HG02973 (cell line): ENCODE data around the gene DGKB.

ENCODE experiments used
- ATAC-seq: cut with Tn5 transposase; IDR thresholded peaks from one replicate; pipeline ENCODE4 v1.9.1; 2021; ENCODE audit warnings: moderate library complexity; ENCODE audit not compliant: unreplicated experiment

Gene DGKB

GRCh38 chr7:14407246-14408015 lies 495.1 kb downstream of the DGKB start:
- ATAC-seq: no peak

GRCh38 chr7:14403587-14403986 lies 499.0 kb downstream of the DGKB start:
- no peak for ATAC-seq

- ATAC-seq: no peak
These were observed 502.3 kb downstream of the DGKB start for GRCh38 chr7:14400271-14400670.

- ATAC-seq: no peak
These were observed 504.0 kb downstream of the DGKB start for GRCh38 chr7:14398526-14398925.

GRCh38 chr7:14395860-14396259 lies 506.7 kb downstream of the DGKB start:
- no peak for ATAC-seq

GRCh38 chr7:14394786-14395185 lies 507.8 kb downstream of the DGKB start:
- no peak for ATAC-seq

- ATAC-seq: no peak
These were observed 513.0 kb downstream of the DGKB start for GRCh38 chr7:14389595-14389994.

- no peak for ATAC-seq
These were observed 513.4 kb downstream of the DGKB start for GRCh38 chr7:14389181-14389591.

GRCh38 chr7:14385074-14385473 lies 517.5 kb downstream of the DGKB start:
- no peak for ATAC-seq

- no peak for ATAC-seq
These were observed 520.6 kb downstream of the DGKB start for GRCh38 chr7:14381936-14382335.

- no peak for ATAC-seq
These were observed 521.2 kb downstream of the DGKB start for GRCh38 chr7:14381306-14381705.

GRCh38 chr7:14380881-14381280 lies 521.7 kb downstream of the DGKB start:
- ATAC-seq: no peak

GRCh38 chr7:14377646-14378266 lies 524.8 kb downstream of the DGKB start:
- ATAC-seq: no peak

GRCh38 chr7:14376711-14377110 lies 525.8 kb downstream of the DGKB start:
- no peak for ATAC-seq

- no peak for ATAC-seq
These were observed 526.6 kb downstream of the DGKB start for GRCh38 chr7:14375998-14376397.

GRCh38 chr7:14374336-14374735 lies 528.2 kb downstream of the DGKB start:
- ATAC-seq: no peak

GRCh38 chr7:14368285-14368684 lies 534.3 kb downstream of the DGKB start:
- no peak for ATAC-seq

GRCh38 chr7:14351167-14351566 lies 551.4 kb downstream of the DGKB start:
- no peak for ATAC-seq

- ATAC-seq: no peak
These were observed 561.3 kb downstream of the DGKB start for GRCh38 chr7:14341200-14341775.

GRCh38 chr7:14340393-14341074 lies 562.0 kb downstream of the DGKB start:
- no peak for ATAC-seq

GRCh38 chr7:14339861-14340260 lies 562.7 kb downstream of the DGKB start:
- ATAC-seq: no peak

- ATAC-seq: no peak
These were observed 566.3 kb downstream of the DGKB start for GRCh38 chr7:14336256-14336655.
